ENCODE measurements around the gene DICER1. TPM values are rescaled to one million over a fixed set of nuclear protein-coding genes. Genes with fewer than 3 reads are reported as not detected.

The DICER1 gene
- polyA plus RNA-seq, 1 donor (not counting 4 experiments of a cell fraction or from before 2014, with no cell fraction given) = 31.6 TPM

GRCh38 chr14:95183532-95184412, 26.4 kb upstream of the DICER1 start:
- Histone ChIP-seq H2AFZ (ENCODE audit: control insufficient read depth, low read length) (no peak overlapping the region), H3K4me3 (ENCODE audit: control insufficient read depth in 2 of 3, extremely low read depth in 1 of 3, insufficient read depth in 2 of 3, low read depth in 1 of 3, low read length in 3 of 3) (no peak overlapping the region), H4K20me1 (ENCODE audit: control insufficient read depth, extremely low read depth, insufficient read depth, low read length) (peaks cover 3% of the 10 kb centered on the region), H3K4me1 (ENCODE audit: control insufficient read depth, extremely low read depth, insufficient read depth, low read length) (no peaks in the 10 kb centered on the region), H3K9me3 (ENCODE audit: control insufficient read depth, low read depth, low read length) (no peaks in the 10 kb centered on the region), H3K4me2 (ENCODE audit: control insufficient read depth, extremely low read depth, insufficient read depth, low read depth, low read length) (no peak overlapping the region), H3K36me3 (ENCODE audit: control insufficient read depth in 2 of 2, extremely low read depth in 1 of 2, insufficient read depth in 2 of 2, low read length in 2 of 2) (no peaks in the 10 kb centered on the region), H3K9me1 (ENCODE audit: control insufficient read depth, extremely low read depth, insufficient read depth, low read length) (no peaks in the 10 kb centered on the region), H3K27ac (ENCODE audit: control insufficient read depth, insufficient read depth, low read length) (no peak overlapping the region), H3K9ac (ENCODE audit: control insufficient read depth, extremely low read depth, insufficient read depth, low read length) (no peak overlapping the region), H3K27me3 (ENCODE audit: control insufficient read depth, extremely low read depth, insufficient read depth, low read length) (no peaks in the 10 kb centered on the region), H3K79me2 (ENCODE audit: control insufficient read depth, insufficient read depth, low read length) (no peaks in the 10 kb centered on the region)
- FAIRE-seq (no peak), DNase-seq (ENCODE audit: low read depth, low spot score) (no peak)
- dilution Hi-C loops (cut with MboI; ENCODE audit: extremely low pct_ligation_motif_present, low sequenced_read_pairs) = no loop called here
- TF ChIP-seq EZH2 (IDR thresholded peaks at IDR 0.05; ENCODE audit: low read length) (no peak), CTCF (optimal IDR thresholded peaks at IDR 0.05 in 1 of 3, IDR thresholded peaks at IDR 0.05 in 1 of 3, conservative IDR thresholded peaks at IDR 0.05 in 1 of 3; ENCODE audit: extremely low read depth in 1 of 3, insufficient read depth in 2 of 3, low read length in 3 of 3) (no peak)

- Histone ChIP-seq H3K4me3 (ENCODE audit: control insufficient read depth in 2 of 3, extremely low read depth in 1 of 3, insufficient read depth in 2 of 3, low read depth in 1 of 3, low read length in 3 of 3) (no peak overlapping the region), H3K4me1 (ENCODE audit: control insufficient read depth, extremely low read depth, insufficient read depth, low read length) (no peaks in the 10 kb centered on the region), H4K20me1 (ENCODE audit: control insufficient read depth, extremely low read depth, insufficient read depth, low read length) (peaks cover 3% of the 10 kb centered on the region), H3K27me3 (ENCODE audit: control insufficient read depth, extremely low read depth, insufficient read depth, low read length) (no peaks in the 10 kb centered on the region), H3K79me2 (ENCODE audit: control insufficient read depth, insufficient read depth, low read length) (no peaks in the 10 kb centered on the region), H3K9ac (ENCODE audit: control insufficient read depth, extremely low read depth, insufficient read depth, low read length) (no peak overlapping the region), H3K9me3 (ENCODE audit: control insufficient read depth, low read depth, low read length) (no peaks in the 10 kb centered on the region), H2AFZ (ENCODE audit: control insufficient read depth, low read length) (no peak overlapping the region), H3K27ac (ENCODE audit: control insufficient read depth, insufficient read depth, low read length) (no peak overlapping the region), H3K4me2 (ENCODE audit: control insufficient read depth, extremely low read depth, insufficient read depth, low read depth, low read length) (no peak overlapping the region), H3K9me1 (ENCODE audit: control insufficient read depth, extremely low read depth, insufficient read depth, low read length) (no peaks in the 10 kb centered on the region), H3K36me3 (ENCODE audit: control insufficient read depth in 2 of 2, extremely low read depth in 1 of 2, insufficient read depth in 2 of 2, low read length in 2 of 2) (no peaks in the 10 kb centered on the region)
- dilution Hi-C loops (cut with MboI; ENCODE audit: extremely low pct_ligation_motif_present, low sequenced_read_pairs) = no loop called here
- no peak for FAIRE-seq
- DNase-seq (ENCODE audit: low read depth, low spot score) = no peak
- TF ChIP-seq EZH2 (IDR thresholded peaks at IDR 0.05; ENCODE audit: low read length) (no peak), CTCF (optimal IDR thresholded peaks at IDR 0.05 in 1 of 3, IDR thresholded peaks at IDR 0.05 in 1 of 3, conservative IDR thresholded peaks at IDR 0.05 in 1 of 3; ENCODE audit: extremely low read depth in 1 of 3, insufficient read depth in 2 of 3, low read length in 3 of 3) (no peak)
Measured at GRCh38 chr14:95183082-95183481, 25.8 kb upstream of the DICER1 start.
